ENCODE results near the gene KLF2.

The KLF2 gene

DNA sequence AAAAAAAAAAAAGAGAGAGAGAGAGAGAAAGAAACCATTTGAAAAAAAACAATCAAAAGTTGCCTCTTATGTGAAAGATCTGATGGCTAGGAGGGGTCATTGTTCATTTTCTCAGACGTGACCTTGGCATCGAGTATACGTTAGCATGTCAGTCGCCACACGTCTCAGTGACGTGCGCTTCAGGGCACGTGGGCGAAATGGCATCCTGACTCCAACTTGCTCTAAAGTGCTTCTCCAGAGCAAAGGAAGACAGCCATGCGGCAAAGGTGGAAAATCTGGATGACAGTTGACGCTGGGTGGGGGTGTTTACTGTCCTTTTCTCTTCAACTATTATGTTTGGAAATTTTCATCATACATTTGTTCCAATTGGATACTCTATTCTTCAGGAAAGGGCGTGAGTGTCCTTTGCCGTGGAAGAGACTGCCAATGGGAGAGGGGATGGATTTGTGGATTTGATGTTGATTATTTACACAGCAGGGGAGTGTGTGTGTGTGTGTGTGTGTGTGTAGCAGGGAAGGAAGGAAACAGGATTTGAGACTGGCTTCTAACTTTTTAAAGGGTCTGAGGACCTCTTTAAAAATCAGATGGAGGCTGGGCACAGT, 25.0 kb downstream of the KLF2 start:
- DNase-seq (ENCODE audit: low spot score): no peak
- H3K27ac ChIP-seq: no peak overlapping the region
- TF ChIP-seq, protein P1, sequence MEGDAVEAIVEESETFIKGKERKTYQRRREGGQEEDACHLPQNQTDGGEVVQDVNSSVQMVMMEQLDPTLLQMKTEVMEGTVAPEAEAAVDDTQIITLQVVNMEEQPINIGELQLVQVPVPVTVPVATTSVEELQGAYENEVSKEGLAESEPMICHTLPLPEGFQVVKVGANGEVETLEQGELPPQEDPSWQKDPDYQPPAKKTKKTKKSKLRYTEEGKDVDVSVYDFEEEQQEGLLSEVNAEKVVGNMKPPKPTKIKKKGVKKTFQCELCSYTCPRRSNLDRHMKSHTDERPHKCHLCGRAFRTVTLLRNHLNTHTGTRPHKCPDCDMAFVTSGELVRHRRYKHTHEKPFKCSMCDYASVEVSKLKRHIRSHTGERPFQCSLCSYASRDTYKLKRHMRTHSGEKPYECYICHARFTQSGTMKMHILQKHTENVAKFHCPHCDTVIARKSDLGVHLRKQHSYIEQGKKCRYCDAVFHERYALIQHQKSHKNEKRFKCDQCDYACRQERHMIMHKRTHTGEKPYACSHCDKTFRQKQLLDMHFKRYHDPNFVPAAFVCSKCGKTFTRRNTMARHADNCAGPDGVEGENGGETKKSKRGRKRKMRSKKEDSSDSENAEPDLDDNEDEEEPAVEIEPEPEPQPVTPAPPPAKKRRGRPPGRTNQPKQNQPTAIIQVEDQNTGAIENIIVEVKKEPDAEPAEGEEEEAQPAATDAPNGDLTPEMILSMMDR (conservative IDR thresholded peaks at IDR 0.05; ENCODE audit: low read depth): no peak
- POLR2A ChIA-PET (ENCODE audit: low non-redundant PET): no interaction called here
- CTCF ChIA-PET: no interaction called here

DNA sequence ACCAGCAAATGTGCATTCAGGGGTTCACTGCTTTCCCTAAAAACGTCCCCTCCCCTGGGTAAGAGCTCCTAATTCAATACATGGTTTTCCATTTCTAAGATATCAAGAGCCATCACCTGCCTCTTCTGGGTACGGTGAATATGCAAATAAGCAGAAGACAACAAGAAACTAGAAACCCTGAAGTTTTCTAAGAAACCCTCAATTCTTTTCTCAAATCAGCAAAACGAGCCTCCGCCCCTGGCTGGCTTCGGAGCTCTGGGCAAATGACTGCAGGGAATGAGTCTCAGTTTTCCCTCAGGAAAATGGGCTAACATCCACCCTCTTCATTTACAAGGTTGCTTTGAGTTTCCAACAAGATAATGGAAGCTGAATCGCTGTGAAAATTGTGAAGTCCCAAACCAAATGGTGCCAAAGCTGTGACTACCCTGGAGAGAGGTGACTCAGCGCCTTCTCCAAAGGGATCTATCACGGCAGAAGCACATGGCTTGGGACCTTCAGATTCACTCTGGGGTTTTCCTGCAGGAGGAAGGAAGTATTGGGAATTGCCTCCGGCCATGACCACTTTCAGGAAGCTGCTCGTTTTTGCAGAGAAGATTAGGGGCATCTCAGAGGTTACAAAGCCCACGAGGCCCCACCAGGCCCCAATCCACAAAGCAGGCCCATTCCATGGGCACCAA, 26.6 kb downstream of the KLF2 start:
- no peak for DNase-seq (ENCODE audit: low spot score)
- ChIA-PET POLR2A (ENCODE audit: low non-redundant PET) (no interaction called here), CTCF (no interaction called here)
- H3K27ac ChIP-seq: no peak overlapping the region
- TF ChIP-seq, protein P1 (conservative IDR thresholded peaks at IDR 0.05; ENCODE audit: low read depth): no peak

- ChIA-PET POLR2A (ENCODE audit: low non-redundant PET) (no interaction called here), CTCF (no interaction called here)
- H3K27ac ChIP-seq: 0 out of 2 replicates have a peak overlapping the region, but pooled peaks have one; percentile 3
- TF ChIP-seq, protein P1 (conservative IDR thresholded peaks at IDR 0.05; ENCODE audit: low read depth): no peak
- DNase-seq (ENCODE audit: low spot score): no peak
Measured at GRCh38 chr19:16355293-16356043, 30.8 kb downstream of the KLF2 start.

- peak overlapping the region; percentile 52 for H3K27ac ChIP-seq
- TF ChIP-seq, protein P1 (conservative IDR thresholded peaks at IDR 0.05; ENCODE audit: low read depth): no peak
- ChIA-PET POLR2A (ENCODE audit: low non-redundant PET) (no interaction called here), CTCF (interaction anchor here (0.7 kb wide), 1 partner anchor 123 kb away, joined by 3 read pairs; no protein-coding TSS in a partner anchor)
- no peak for DNase-seq (ENCODE audit: low spot score)
Measured at GRCh38 chr19:16358456-16358855, 33.8 kb downstream of the KLF2 start.

- H3K27ac ChIP-seq: peak overlapping the region; percentile 52
- no peak for DNase-seq (ENCODE audit: low spot score)
- CTCF ChIA-PET: no interaction called here
- TF ChIP-seq, protein P1 (conservative IDR thresholded peaks at IDR 0.05; ENCODE audit: low read depth): no peak
- POLR2A ChIA-PET (ENCODE audit: low non-redundant PET): no interaction called here
Measured at GRCh38 chr19:16359074-16359473, 34.4 kb downstream of the KLF2 start.

DNA sequence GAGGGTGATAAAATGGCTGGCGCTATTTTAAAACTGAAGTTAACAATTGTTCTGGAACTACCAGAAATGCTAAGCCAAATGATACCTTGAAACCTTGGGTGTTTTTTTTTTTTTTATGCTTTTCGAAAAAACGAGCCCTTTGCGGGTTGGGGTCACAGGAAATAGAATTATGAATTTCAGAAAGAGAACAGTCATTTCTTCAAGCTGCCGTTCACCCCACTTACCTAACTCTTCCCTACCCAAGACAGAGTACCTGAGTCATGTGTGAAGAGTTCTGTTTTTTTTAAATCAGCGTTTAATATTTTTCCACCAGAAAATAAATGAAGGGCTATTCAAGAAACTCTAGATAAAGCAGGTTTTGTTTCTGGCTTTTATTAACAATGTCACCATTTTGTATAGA, 35.3 kb downstream of the KLF2 start:
- TF ChIP-seq, protein P1 (conservative IDR thresholded peaks at IDR 0.05; ENCODE audit: low read depth): no peak
- CTCF ChIA-PET: interaction anchor here (0.7 kb wide), 1 partner anchor 173 kb away, joined by 5 read pairs; no protein-coding TSS in a partner anchor
- POLR2A ChIA-PET (ENCODE audit: low non-redundant PET): no interaction called here

More for the DNA sequence above, 35.3 kb downstream of the KLF2 start:
- no peak for DNase-seq (ENCODE audit: low spot score)
- H3K27ac ChIP-seq: no peak overlapping the region
